GM18508 (cell line): ENCODE results near the gene GSG1L.

Source experiments
- ATAC-seq: cut with Tn5 transposase; IDR thresholded peaks from one replicate; pipeline ENCODE4 v1.9.1; 2021; ENCODE audit warnings: moderate number of reproducible peaks; ENCODE audit not compliant: insufficient read depth, unreplicated experiment

Gene GSG1L

GRCh38 chr16:27768651-27769272, 294.8 kb downstream of the GSG1L start:
- no peak for ATAC-seq

GRCh38 chr16:27767971-27768591, 295.4 kb downstream of the GSG1L start:
- no peak for ATAC-seq

- no peak for ATAC-seq
Observed at GRCh38 chr16:27767081-27767480, 296.4 kb downstream of the GSG1L start.

- ATAC-seq: no peak
Observed at GRCh38 chr16:27766236-27766925, 297.1 kb downstream of the GSG1L start.

GRCh38 chr16:27764869-27765675, 298.4 kb downstream of the GSG1L start:
- ATAC-seq: no peak

- ATAC-seq: no peak
Observed at GRCh38 chr16:27764427-27764826, 299.1 kb downstream of the GSG1L start.

GRCh38 chr16:27762441-27762840, 301.1 kb downstream of the GSG1L start:
- ATAC-seq: no peak

- no peak for ATAC-seq
Observed at GRCh38 chr16:27761816-27762215, 301.7 kb downstream of the GSG1L start.

- no peak for ATAC-seq
Observed at GRCh38 chr16:27760789-27761176, 302.7 kb downstream of the GSG1L start.

GRCh38 chr16:27759967-27760788, 303.3 kb downstream of the GSG1L start:
- no peak for ATAC-seq

- ATAC-seq: no peak
Observed at GRCh38 chr16:27759301-27759871, 304.1 kb downstream of the GSG1L start.

GRCh38 chr16:27758544-27758943, 305.0 kb downstream of the GSG1L start:
- ATAC-seq: no peak

GRCh38 chr16:27756206-27756970, 307.1 kb downstream of the GSG1L start:
- no peak for ATAC-seq

GRCh38 chr16:27754788-27755690, 308.5 kb downstream of the GSG1L start:
- ATAC-seq: no peak

GRCh38 chr16:27753563-27753962, 310.0 kb downstream of the GSG1L start:
- no peak for ATAC-seq

GRCh38 chr16:27752241-27752640, 311.3 kb downstream of the GSG1L start:
- no peak for ATAC-seq

- ATAC-seq: no peak
Observed at GRCh38 chr16:27751676-27752075, 311.8 kb downstream of the GSG1L start.

GRCh38 chr16:27751233-27751632, 312.3 kb downstream of the GSG1L start:
- ATAC-seq: no peak
